Measurements from ENCODE around the gene UCHL5. TPM values are rescaled to one million over a fixed set of nuclear protein-coding genes. Genes with fewer than 3 reads are reported as not detected.

The UCHL5 gene
- total RNA-seq, 1 experiment from 2014 or later: 49.3 TPM

GRCh38 chr1:192977089-192977706, 82.0 kb downstream of the UCHL5 start:
- Histone ChIP-seq H3K79me2 (ENCODE audit: low read depth) (no peaks in the 10 kb centered on the region), H3K4me3 (no peak overlapping the region), H3K9me3 (ENCODE audit: insufficient read depth, low read depth) (no peaks in the 10 kb centered on the region), H2AFZ (no peak overlapping the region), H3K36me3 (ENCODE audit: low read depth) (no peaks in the 10 kb centered on the region), H3K4me1 (replicated peaks; ENCODE audit: insufficient read depth) (no peaks in the 10 kb centered on the region), H3K27ac (no peak overlapping the region), H3K4me2 (no peak overlapping the region), H3K27me3 (ENCODE audit: insufficient read depth, low read depth) (no peaks in the 10 kb centered on the region), H3F3A (ENCODE audit: insufficient read depth, low read depth) (no peaks in the 10 kb centered on the region), H4K20me1 (ENCODE audit: insufficient read depth) (no peaks in the 10 kb centered on the region), H3K9me2 (ENCODE audit: insufficient read depth) (no peaks in the 10 kb centered on the region)
- BruUV-seq (replicated peaks): no TSS peak
- ChIA-PET CTCF (no interaction called here), POLR2A (ENCODE audit: unreplicated experiment) (no interaction called here)
- intact Hi-C loops (cut with micrococcal nuclease; ENCODE audit: unreplicated experiment): no loop called here
- DNase-seq: no peak
- TF ChIP-seq EZH2 (IDR thresholded peaks at IDR 0.05; ENCODE audit: low read depth) (no peak), CTCF (conservative IDR thresholded peaks at IDR 0.05) (no peak)

GRCh38 chr1:192976576-192976975, 82.6 kb downstream of the UCHL5 start:
- Histone ChIP-seq H3K9me3 (ENCODE audit: insufficient read depth, low read depth) (no peaks in the 10 kb centered on the region), H3F3A (ENCODE audit: insufficient read depth, low read depth) (no peaks in the 10 kb centered on the region), H3K36me3 (ENCODE audit: low read depth) (no peaks in the 10 kb centered on the region), H3K4me2 (no peak overlapping the region), H2AFZ (no peak overlapping the region), H3K4me1 (replicated peaks; ENCODE audit: insufficient read depth) (no peaks in the 10 kb centered on the region), H3K27ac (no peak overlapping the region), H3K79me2 (ENCODE audit: low read depth) (no peaks in the 10 kb centered on the region), H3K4me3 (no peak overlapping the region), H4K20me1 (ENCODE audit: insufficient read depth) (no peaks in the 10 kb centered on the region), H3K27me3 (ENCODE audit: insufficient read depth, low read depth) (no peaks in the 10 kb centered on the region), H3K9me2 (ENCODE audit: insufficient read depth) (no peaks in the 10 kb centered on the region)
- intact Hi-C loops (cut with micrococcal nuclease; ENCODE audit: unreplicated experiment): no loop called here
- ChIA-PET POLR2A (ENCODE audit: unreplicated experiment) (no interaction called here), CTCF (no interaction called here)
- no peak for DNase-seq
- TF ChIP-seq CTCF (conservative IDR thresholded peaks at IDR 0.05) (no peak), EZH2 (IDR thresholded peaks at IDR 0.05; ENCODE audit: low read depth) (no peak)
- no TSS peak for BruUV-seq (replicated peaks)

- Histone ChIP-seq H3F3A (ENCODE audit: insufficient read depth, low read depth) (no peaks in the 10 kb centered on the region), H3K4me3 (no peak overlapping the region), H3K4me1 (replicated peaks; ENCODE audit: insufficient read depth) (no peaks in the 10 kb centered on the region), H3K27me3 (ENCODE audit: insufficient read depth, low read depth) (no peaks in the 10 kb centered on the region), H4K20me1 (ENCODE audit: insufficient read depth) (no peaks in the 10 kb centered on the region), H3K36me3 (ENCODE audit: low read depth) (no peaks in the 10 kb centered on the region), H3K4me2 (no peak overlapping the region), H3K9me3 (ENCODE audit: insufficient read depth, low read depth) (no peaks in the 10 kb centered on the region), H2AFZ (no peak overlapping the region), H3K79me2 (ENCODE audit: low read depth) (no peaks in the 10 kb centered on the region), H3K9me2 (ENCODE audit: insufficient read depth) (no peaks in the 10 kb centered on the region), H3K27ac (no peak overlapping the region)
- POLR2A ChIA-PET (ENCODE audit: unreplicated experiment): no interaction called here
- intact Hi-C loops (cut with micrococcal nuclease; ENCODE audit: unreplicated experiment): no loop called here
- no TSS peak for BruUV-seq (replicated peaks)
- CTCF ChIA-PET: no interaction called here
- TF ChIP-seq CTCF (conservative IDR thresholded peaks at IDR 0.05): no peak
- no peak for TF ChIP-seq EZH2 (IDR thresholded peaks at IDR 0.05; ENCODE audit: low read depth)
- DNase-seq: peak in 1 of 2 experiments; percentile 43
Observed at GRCh38 chr1:192974701-192975100, 84.5 kb downstream of the UCHL5 start.
